GM18520 (cell line): Measurements from ENCODE around the gene GLIPR1.
"Not testable (repeated sequence)": the region's sequence is repeated elsewhere in the genome, so short reads cannot be mapped to it uniquely, and the experiment has no call there.

Experiments used
- ATAC-seq: cut with Tn5 transposase; IDR thresholded peaks from one replicate; pipeline ENCODE4 v1.9.1; 2021; ENCODE audit not compliant: unreplicated experiment

The GLIPR1 gene

GRCh38 chr12:75508159-75508558 lies 27.6 kb downstream of the GLIPR1 start:
- ATAC-seq: no peak

DNA sequence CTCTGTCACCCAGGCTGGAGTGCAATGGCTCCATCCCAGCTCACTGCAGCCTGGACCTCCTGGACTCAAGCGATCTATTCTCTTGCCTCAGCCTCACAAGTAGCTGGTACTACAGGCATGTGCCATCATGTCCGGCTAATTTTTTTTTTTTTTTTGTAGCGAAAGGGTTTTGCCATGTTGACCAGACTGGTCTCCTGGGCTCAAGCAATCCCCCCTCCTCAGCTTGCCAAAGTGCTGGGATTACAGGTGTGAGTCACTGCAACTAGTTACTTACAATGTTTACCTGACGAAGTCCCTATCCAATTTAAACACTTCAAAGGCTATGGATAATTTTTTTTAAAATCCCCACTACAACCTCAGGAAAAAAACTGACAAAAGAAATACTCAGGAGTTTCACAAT lies 29.1 kb downstream of the GLIPR1 start:
- ATAC-seq: no peak

DNA sequence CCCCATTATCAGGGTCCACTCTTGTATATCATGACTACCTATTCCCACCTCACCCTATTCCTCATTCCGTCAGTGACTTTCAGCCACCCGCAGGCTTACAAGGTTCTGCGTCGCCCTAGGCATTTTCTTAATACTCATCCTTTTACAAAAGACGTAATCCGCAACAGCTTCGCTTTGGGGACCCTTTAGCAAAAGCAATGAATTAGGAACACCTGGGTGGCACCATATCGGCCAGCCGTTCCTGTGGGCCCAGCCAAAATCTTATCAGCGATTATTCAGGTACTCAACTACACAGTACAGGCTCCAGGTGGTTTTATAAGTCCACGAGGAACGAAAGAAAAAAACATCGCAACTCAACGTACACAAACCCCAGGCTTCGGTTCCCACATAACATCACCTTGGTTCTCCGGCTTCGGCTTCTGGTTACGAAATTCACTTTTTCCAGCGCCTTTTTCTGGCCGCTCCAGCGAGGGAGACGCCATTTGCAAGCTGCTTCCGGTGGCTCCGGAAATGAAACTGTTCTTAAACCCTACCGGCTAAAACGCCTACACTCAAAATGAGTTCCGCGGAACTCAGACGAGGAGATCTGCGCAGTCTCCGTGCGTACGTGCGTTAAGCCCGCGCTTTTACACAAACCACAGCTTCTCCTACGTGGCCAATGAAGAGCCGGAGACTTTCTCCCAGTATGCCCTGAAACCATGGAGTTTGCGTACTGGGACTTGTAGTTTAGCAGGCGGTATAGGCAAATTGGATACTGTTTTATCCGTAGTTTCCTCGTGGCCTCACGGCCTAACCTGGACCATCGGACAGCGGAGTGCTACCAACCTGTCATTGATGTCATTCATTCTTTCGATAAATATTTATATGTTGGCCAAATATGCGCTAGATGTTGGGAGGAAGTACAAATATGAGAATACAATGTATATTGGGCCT lies 30.8 kb downstream of the GLIPR1 start, which contains the start of gene KRR1:
Gene KRR1, minus strand, starts transcription at position 494 of the 933 bp plus-strand sequence. Its CDS starts 12 bp downstream, at position 482.
- peak; percentile 94 for ATAC-seq

DNA sequence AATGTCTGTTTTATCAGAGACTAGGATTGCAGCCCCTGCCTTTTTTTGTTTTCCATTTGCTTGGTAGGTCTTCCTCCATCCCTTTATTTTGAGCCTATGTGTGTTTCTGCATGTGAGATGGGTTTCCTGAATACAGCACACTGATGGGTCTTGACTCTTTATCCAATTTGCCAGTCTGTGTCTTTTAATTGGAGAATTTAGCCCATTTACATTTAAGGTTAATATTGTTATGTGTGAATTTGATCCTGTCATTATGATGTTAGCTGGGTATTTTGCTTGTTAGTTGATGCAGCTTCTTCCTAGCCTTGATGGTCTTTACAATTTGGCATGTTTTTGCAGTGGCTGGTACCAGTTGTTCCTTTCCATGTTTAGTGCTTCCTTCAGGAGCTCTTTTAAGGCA lies 40.7 kb downstream of the GLIPR1 start:
- ATAC-seq: not testable (repeated sequence)

DNA sequence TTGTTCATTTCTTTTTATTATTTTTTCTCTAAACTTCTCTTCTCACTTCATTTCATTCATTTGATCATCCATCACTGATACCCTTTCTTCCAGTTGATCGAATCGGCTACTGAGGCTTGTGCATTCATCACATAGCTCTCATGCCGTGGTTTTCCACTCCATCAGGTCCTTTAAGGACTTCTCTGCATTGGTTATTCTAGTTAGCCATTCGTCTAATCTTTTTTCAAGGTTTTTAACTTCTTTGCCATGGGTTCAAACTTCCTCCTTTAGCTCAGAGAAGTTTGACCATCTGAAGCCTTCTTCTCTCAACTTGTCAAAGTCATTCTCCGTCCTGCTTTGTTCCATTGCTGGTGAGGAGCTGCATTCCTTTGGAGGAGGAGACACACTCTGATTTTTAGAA lies 41.6 kb downstream of the GLIPR1 start:
- ATAC-seq: not testable (repeated sequence)

- ATAC-seq: no peak
Measured at GRCh38 chr12:75525263-75525662, 44.7 kb downstream of the GLIPR1 start.

DNA sequence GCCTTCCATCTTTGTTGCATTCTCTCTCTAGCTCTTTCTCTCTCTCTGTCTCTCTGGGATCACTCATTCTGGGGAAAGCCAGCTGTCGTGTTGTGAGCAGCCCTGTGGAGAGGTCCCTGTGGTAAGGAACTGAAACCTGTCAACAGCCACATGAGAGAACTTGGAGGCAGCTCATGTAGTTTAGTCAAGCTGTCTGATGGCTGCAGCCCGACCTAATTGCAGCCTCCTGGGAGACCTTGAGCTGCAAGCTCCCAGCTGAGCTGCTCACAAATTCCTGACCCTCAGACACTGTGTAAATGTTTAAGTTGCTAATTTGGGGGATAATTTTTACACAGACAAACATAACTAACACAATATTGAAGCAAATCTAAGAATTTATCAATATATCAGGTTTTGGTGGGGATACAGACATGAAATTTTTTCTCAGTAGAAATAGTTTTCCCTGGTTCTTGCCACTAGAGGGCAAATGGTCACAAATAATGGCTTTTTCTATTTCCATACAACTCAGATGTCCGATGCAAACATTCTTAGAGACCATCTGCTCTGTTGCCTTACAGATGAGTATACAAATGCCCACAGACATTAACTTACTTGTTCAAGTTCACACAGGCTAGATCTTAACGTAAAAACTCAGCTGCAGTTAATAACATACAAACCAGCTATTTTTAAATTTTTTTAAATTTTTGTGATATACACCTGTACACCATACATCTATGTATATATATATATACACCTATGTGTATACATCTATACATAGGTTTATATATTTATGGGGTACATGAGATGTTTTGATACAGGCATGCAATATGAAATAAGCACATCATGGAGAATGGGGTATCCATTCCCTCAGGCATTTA lies 46.3 kb downstream of the GLIPR1 start:
- ATAC-seq: peak; percentile 63

- no peak for ATAC-seq
Measured at GRCh38 chr12:75528272-75528671, 47.7 kb downstream of the GLIPR1 start.

DNA sequence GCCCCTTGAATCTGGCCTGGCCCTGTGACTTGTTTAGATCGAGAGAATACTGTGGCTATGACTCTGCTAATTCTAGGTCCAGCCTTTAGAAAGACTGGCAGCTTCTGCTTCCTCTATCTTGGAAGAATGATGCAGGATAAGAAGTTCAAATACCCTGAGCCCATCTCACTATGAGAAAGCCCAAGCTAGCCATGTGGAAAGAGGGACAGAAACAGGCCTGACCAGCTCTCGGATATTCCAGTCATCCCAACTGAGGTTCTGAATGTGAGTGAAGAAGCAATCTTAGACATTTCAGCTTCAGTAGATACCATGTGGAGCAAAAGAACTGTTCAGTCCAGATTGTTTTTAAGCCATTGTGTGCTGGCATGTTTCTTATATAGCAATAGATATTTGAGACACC lies 48.1 kb downstream of the GLIPR1 start:
- ATAC-seq: no peak

DNA sequence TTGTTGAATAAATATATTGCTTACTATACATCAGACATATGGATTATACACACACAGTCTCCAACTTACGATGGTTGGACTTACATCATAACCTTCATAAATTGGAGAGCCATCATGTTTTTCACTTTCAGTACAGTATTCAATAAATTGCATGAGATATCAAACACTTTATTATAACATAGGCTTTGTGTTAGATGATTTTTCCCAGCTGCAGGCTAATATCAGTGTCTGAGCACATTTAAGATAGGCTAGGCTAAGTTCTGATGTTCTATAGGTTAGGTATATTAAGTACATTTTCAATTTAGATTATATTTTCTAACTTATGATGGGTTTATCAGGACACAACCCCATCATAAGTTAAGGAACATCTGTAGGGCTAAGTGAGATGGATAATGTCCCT lies 48.8 kb downstream of the GLIPR1 start:
- no peak for ATAC-seq

- ATAC-seq: no peak
Measured at GRCh38 chr12:75529826-75530225, 49.3 kb downstream of the GLIPR1 start.

GRCh38 chr12:75533239-75533638 lies 52.7 kb downstream of the GLIPR1 start:
- ATAC-seq: no peak

DNA sequence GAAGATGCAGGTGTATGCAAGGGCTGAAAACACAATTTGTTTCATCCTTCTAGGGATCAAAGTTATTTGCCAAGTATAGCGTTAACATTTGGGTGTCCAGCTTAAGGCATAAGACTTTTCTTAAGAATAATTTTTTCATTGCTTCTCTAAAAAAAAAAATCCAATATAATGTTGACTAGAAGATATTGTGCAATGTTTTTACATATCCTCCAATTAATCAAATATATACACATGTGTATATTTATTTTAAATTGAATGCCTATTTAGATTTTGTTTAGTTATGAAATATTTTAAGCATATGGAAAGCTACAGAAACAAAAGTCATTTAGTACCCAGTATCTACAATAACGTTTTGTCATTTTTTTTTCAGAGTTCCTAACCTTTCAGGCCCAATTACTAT lies 59.3 kb downstream of the GLIPR1 start:
- no peak for ATAC-seq

- no peak for ATAC-seq
Measured at GRCh38 chr12:75542942-75543341, 62.4 kb downstream of the GLIPR1 start.

DNA sequence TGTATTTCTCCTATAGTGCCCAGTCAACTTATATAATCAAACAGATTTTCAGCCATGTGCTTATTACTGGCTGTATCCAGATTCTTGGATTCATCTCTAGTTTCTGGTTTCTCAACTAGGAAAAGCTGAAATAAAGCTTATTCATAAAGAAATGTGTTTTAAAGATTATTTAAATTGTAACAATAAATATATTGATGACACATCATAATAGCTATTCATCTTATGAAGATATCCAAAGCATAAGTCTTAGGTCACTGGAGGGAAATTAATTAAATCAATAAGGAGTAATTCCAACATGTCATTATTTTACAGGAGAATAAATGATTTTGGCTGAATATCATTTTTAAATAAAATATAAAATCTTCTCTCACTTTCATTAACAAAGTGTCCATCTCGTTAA lies 63.0 kb downstream of the GLIPR1 start:
- no peak for ATAC-seq

- ATAC-seq: no peak
Measured at GRCh38 chr12:75545636-75546035, 65.1 kb downstream of the GLIPR1 start.

- ATAC-seq: no peak
Measured at GRCh38 chr12:75548879-75549278, 68.3 kb downstream of the GLIPR1 start.

- no peak for ATAC-seq
Measured at GRCh38 chr12:75549989-75550388, 69.4 kb downstream of the GLIPR1 start.

- no peak for ATAC-seq
Measured at GRCh38 chr12:75550401-75551240, 70.1 kb downstream of the GLIPR1 start.

DNA sequence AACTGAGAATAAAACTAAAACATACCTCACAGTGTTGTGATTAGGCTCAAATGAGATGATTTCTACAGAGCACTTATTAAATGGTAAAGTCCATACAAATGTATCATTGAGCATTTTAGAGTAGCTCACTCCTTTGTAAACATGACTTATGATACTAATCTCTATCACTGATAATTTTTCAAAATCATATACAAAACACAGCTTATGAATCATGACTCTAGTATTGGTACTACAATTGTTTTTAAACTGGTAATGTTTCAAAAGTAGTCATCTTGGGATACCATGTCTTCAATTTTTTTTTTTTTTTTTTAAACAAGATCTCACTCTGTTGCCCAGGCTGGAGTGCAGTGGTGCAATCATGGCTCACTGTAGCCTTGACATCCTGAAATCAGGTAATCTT lies 70.9 kb downstream of the GLIPR1 start:
- no peak for ATAC-seq

GRCh38 chr12:75553398-75553797 lies 72.8 kb downstream of the GLIPR1 start:
- no peak for ATAC-seq
